ENCODE results near the gene FRMPD1. TPM values are rescaled to one million over a fixed set of nuclear protein-coding genes. Genes with fewer than 3 reads are reported as not detected.

FRMPD1 gene
- total and polyA plus RNA-seq, 4 donors: 0.06 to 0.25 (median 0.06) TPM; not detected in 1

DNA sequence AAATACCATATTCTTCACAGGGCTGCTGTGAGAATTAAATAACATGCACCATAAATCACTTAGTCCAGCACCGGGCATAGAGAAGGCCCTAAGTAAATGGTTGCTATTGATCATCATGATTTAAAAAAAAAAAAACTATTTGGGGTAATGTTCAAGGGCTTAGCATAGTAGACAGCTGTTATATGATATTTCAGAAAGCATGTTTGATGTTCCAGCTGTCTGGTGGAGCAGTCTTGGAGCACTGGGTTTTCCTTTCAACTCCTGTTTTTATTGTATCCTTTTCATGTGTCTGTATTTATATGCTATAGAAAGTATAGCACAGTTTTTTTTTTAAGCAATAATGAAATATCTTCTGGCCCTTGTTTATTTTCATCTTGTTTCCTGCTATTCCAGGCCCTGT lies 30.4 kb upstream of the FRMPD1 start:
- H3K9ac ChIP-seq (ENCODE audit: insufficient read depth in 1 of 2, low read length in 2 of 2): no peak overlapping the region
- ATAC-seq (ENCODE audit: insufficient read depth, low FRiP score): no peak
- TF ChIP-seq CTCF (IDR thresholded peaks at IDR 0.05; ENCODE audit: control extremely low read depth, extremely low read depth): no peak
- DNase-seq: no peak
- H3K36me3 ChIP-seq (ENCODE audit: control insufficient read depth in 4 of 4, insufficient read depth in 4 of 4, low read length in 4 of 4): no peaks in the 10 kb centered on the region
- peaks cover 0 to 2% (median 0%) of the 10 kb centered on the region in 5 donors for H3K4me1 ChIP-seq (ENCODE audit: control insufficient read depth in 5 of 5, insufficient read depth in 5 of 5, low read length in 5 of 5)
- 89 to 92% methylated on average over 1 of the region's 1 CpG for WGBS, 2 donors
- H3K4me3 ChIP-seq: no peak overlapping the region
- H3K27me3 ChIP-seq (ENCODE audit: control insufficient read depth in 3 of 3, insufficient read depth in 3 of 3, low read length in 2 of 3): peaks cover 0 to 4% (median 3%) of the 10 kb centered on the region in 3 donors
- H3K27ac ChIP-seq (ENCODE audit: low read depth in 1 of 2, low read length in 1 of 2): no peak overlapping the region
- H3K9me3 ChIP-seq (ENCODE audit: control insufficient read depth in 4 of 4, insufficient read depth in 3 of 4, low read length in 3 of 4): no peaks in the 10 kb centered on the region

DNA sequence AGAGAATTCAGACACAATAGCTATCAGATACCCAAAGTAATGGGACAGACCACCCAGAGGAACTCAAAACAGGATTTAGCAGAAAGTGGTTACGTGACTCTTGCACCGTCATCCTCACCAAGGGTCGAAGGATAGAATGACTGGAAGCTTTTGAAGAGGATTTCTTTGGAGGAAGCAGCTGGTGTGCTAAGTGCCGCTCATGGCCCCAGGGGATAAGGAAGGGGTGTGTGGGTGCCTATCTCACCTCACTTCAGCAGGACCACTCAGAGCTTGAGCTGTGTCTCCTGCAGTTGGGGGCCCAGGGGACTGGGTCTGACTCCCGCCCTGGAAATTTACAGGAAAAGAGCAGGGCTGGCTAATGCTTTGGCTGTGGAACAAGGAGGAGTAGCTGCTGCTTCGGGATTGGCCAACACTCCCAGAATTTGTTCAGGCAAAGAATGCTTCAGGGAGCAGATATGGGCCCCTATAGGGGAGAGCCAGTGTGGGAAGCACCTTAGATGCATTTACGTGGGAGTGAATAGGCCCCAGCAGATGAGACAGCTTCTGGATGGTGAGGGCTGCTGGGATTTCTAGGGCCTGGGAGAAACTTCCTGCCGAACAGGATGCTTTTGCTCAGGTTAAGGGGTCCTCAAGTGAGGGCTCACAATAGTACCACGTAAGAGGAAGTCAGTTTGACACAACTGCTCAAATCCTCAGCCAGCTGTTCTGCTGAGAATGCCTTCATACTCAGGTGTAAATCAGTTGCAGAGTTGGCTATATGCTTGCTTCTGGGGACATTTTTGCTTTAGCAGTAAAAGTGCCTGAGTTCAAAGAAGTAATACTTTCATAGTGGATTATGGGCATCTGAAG lies 29.3 kb upstream of the FRMPD1 start:
- peak in 1 of 3 donors; percentile 11 for DNase-seq
- WGBS, 2 donors: 50 to 56% methylated on average over 9 of the region's 9 CpGs
- Histone ChIP-seq H3K9me3 (ENCODE audit: control insufficient read depth in 4 of 4, insufficient read depth in 3 of 4, low read length in 3 of 4) (no peaks in the 10 kb centered on the region), H3K9ac (ENCODE audit: insufficient read depth in 1 of 2, low read length in 2 of 2) (no peak overlapping the region), H3K4me1 (ENCODE audit: control insufficient read depth in 5 of 5, insufficient read depth in 5 of 5, low read length in 5 of 5) (peaks cover 0 to 2% (median 0%) of the 10 kb centered on the region in 5 donors), H3K27ac (ENCODE audit: low read depth in 1 of 2, low read length in 1 of 2) (no peak overlapping the region), H3K27me3 (ENCODE audit: control insufficient read depth in 3 of 3, insufficient read depth in 3 of 3, low read length in 2 of 3) (peaks cover 0 to 4% (median 3%) of the 10 kb centered on the region in 3 donors), H3K36me3 (ENCODE audit: control insufficient read depth in 4 of 4, insufficient read depth in 4 of 4, low read length in 4 of 4) (no peaks in the 10 kb centered on the region), H3K4me3 (no peak overlapping the region)
- TF ChIP-seq CTCF (IDR thresholded peaks at IDR 0.05; ENCODE audit: control extremely low read depth, extremely low read depth): no peak
- ATAC-seq (ENCODE audit: insufficient read depth, low FRiP score): no peak

- Histone ChIP-seq H3K4me3 (no peak overlapping the region), H3K27me3 (ENCODE audit: control insufficient read depth in 3 of 3, insufficient read depth in 3 of 3, low read length in 2 of 3) (peaks cover 0 to 5% (median 4%) of the 10 kb centered on the region in 3 donors), H3K4me1 (ENCODE audit: control insufficient read depth in 5 of 5, insufficient read depth in 5 of 5, low read length in 5 of 5) (peaks cover 0 to 2% (median 0%) of the 10 kb centered on the region in 5 donors), H3K9me3 (ENCODE audit: control insufficient read depth in 4 of 4, insufficient read depth in 3 of 4, low read length in 3 of 4) (no peaks in the 10 kb centered on the region), H3K36me3 (ENCODE audit: control insufficient read depth in 4 of 4, insufficient read depth in 4 of 4, low read length in 4 of 4) (no peaks in the 10 kb centered on the region), H3K9ac (ENCODE audit: insufficient read depth in 1 of 2, low read length in 2 of 2) (no peak overlapping the region), H3K27ac (ENCODE audit: low read depth in 1 of 2, low read length in 1 of 2) (no peak overlapping the region)
- 77 to 90% methylated on average over 4 of the region's 4 CpGs for WGBS, 2 donors
- no peak for TF ChIP-seq CTCF (IDR thresholded peaks at IDR 0.05; ENCODE audit: control extremely low read depth, extremely low read depth)
- ATAC-seq (ENCODE audit: insufficient read depth, low FRiP score): no peak
- DNase-seq: no peak
Measured at GRCh38 chr9:37622462-37622861, 28.3 kb upstream of the FRMPD1 start.
